ENCODE measurements around the gene ZBED3. TPM values are rescaled to one million over a fixed set of nuclear protein-coding genes. Genes with fewer than 3 reads are reported as not detected.

Gene ZBED3
- total RNA-seq, 1 experiment from 2014 or later, result 1.3 TPM

GRCh38 chr5:77086368-77086688 is 757 bp downstream of the ZBED3 start:
- peaks cover 24% of the 10 kb centered on the region for H3K4me1 ChIP-seq (ENCODE audit: insufficient read depth, low read length)
- H3K4me3 ChIP-seq (ENCODE audit: low read length), result peak overlapping the region; percentile 93
- H2AFZ ChIP-seq (ENCODE audit: low read length), result peak overlapping the region; percentile 98
- H3K36me3 ChIP-seq (ENCODE audit: low read depth, low read length), result no peaks in the 10 kb centered on the region
- intact Hi-C loops (cut with micrococcal nuclease), result loop anchor here (5.0 kb wide), 2 partner anchors 54 to 406 kb away; partner anchors contain the start of genes AGGF1 and WDR41
- no peaks in the 10 kb centered on the region for H3K27me3 ChIP-seq (ENCODE audit: low read length)
- H3K9ac ChIP-seq (ENCODE audit: low read length), result peak overlapping the region; percentile 87
- H3K9me3 ChIP-seq (ENCODE audit: low read length), result no peaks in the 10 kb centered on the region
- H3K79me2 ChIP-seq (ENCODE audit: low read length), result no peaks in the 10 kb centered on the region; the same call in 1 of the 2 replicates
- no peaks in the 10 kb centered on the region for H4K20me1 ChIP-seq (ENCODE audit: low read length)
- DNase-seq (no peak), ATAC-seq (no peak)
- no peaks in the 10 kb centered on the region for H3K9me2 ChIP-seq (replicated peaks; ENCODE audit: low read length)
- no peak for TF ChIP-seq EZH2 (IDR thresholded peaks at IDR 0.05; ENCODE audit: low read length, unreplicated experiment)
- TF ChIP-seq EZH2phosphoT487 (IDR thresholded peaks at IDR 0.05; ENCODE audit: borderline replicate concordance, low read length), result no peak
- TF ChIP-seq CTCF (conservative IDR thresholded peaks at IDR 0.05; ENCODE audit: low read depth, low read length), result no peak
- POLR2A ChIA-PET (ENCODE audit: unreplicated experiment), result no interaction called here
- peak overlapping the region; percentile 95 for H3K4me2 ChIP-seq (ENCODE audit: low read length)
- peak overlapping the region; percentile 77 for H3K27ac ChIP-seq (ENCODE audit: low read length)
- H3F3A ChIP-seq (ENCODE audit: low read length, unreplicated experiment), result no peaks in the 10 kb centered on the region
- BruUV-seq (replicated peaks), result no TSS peak
- CTCF ChIA-PET, result no interaction called here

- H3K4me3 ChIP-seq (ENCODE audit: low read length), result no peak overlapping the region
- intact Hi-C loops (cut with micrococcal nuclease), result no loop called here
- H3K9ac ChIP-seq (ENCODE audit: low read length), result no peak overlapping the region
- no peaks in the 10 kb centered on the region for H4K20me1 ChIP-seq (ENCODE audit: low read length)
- ATAC-seq, result no peak
- H3K27me3 ChIP-seq (ENCODE audit: low read length), result no peaks in the 10 kb centered on the region
- no TSS peak for BruUV-seq (replicated peaks)
- no peak overlapping the region for H2AFZ ChIP-seq (ENCODE audit: low read length)
- H3K9me3 ChIP-seq (ENCODE audit: low read length), result no peaks in the 10 kb centered on the region
- no peaks in the 10 kb centered on the region; the same call in 1 of the 2 replicates for H3K79me2 ChIP-seq (ENCODE audit: low read length)
- POLR2A ChIA-PET (ENCODE audit: unreplicated experiment), result no interaction called here
- no peak overlapping the region for H3K27ac ChIP-seq (ENCODE audit: low read length)
- CTCF ChIA-PET, result no interaction called here
- no peak for TF ChIP-seq EZH2phosphoT487 (IDR thresholded peaks at IDR 0.05; ENCODE audit: borderline replicate concordance, low read length)
- no peak for TF ChIP-seq CTCF (conservative IDR thresholded peaks at IDR 0.05; ENCODE audit: low read depth, low read length)
- no peak for TF ChIP-seq EZH2 (IDR thresholded peaks at IDR 0.05; ENCODE audit: low read length, unreplicated experiment)
- H3F3A ChIP-seq (ENCODE audit: low read length, unreplicated experiment), result no peaks in the 10 kb centered on the region
- DNase-seq, result no peak
- H3K4me1 ChIP-seq (ENCODE audit: insufficient read depth, low read length), result peaks cover 24% of the 10 kb centered on the region
- no peak overlapping the region for H3K4me2 ChIP-seq (ENCODE audit: low read length)
- H3K36me3 ChIP-seq (ENCODE audit: low read depth, low read length), result no peaks in the 10 kb centered on the region
- H3K9me2 ChIP-seq (replicated peaks; ENCODE audit: low read length), result no peaks in the 10 kb centered on the region
Observed at GRCh38 chr5:77083088-77083487, 4.0 kb downstream of the ZBED3 start.

- ATAC-seq (no peak), DNase-seq (no peak)
- ChIA-PET POLR2A (ENCODE audit: unreplicated experiment) (no interaction called here), CTCF (no interaction called here)
- H3K9ac ChIP-seq (ENCODE audit: low read length), result no peak overlapping the region
- H3K4me2 ChIP-seq (ENCODE audit: low read length), result no peak overlapping the region
- no peak overlapping the region for H3K4me3 ChIP-seq (ENCODE audit: low read length)
- no peaks in the 10 kb centered on the region for H3F3A ChIP-seq (ENCODE audit: low read length, unreplicated experiment)
- H2AFZ ChIP-seq (ENCODE audit: low read length), result no peak overlapping the region
- no TSS peak for BruUV-seq (replicated peaks)
- H3K4me1 ChIP-seq (ENCODE audit: insufficient read depth, low read length), result peaks cover 16% of the 10 kb centered on the region
- H3K27ac ChIP-seq (ENCODE audit: low read length), result no peak overlapping the region
- H3K79me2 ChIP-seq (ENCODE audit: low read length), result no peaks in the 10 kb centered on the region; the same call in 1 of the 2 replicates
- no peaks in the 10 kb centered on the region for H3K27me3 ChIP-seq (ENCODE audit: low read length)
- no peaks in the 10 kb centered on the region for H3K9me2 ChIP-seq (replicated peaks; ENCODE audit: low read length)
- no peak for TF ChIP-seq CTCF (conservative IDR thresholded peaks at IDR 0.05; ENCODE audit: low read depth, low read length)
- no peaks in the 10 kb centered on the region for H4K20me1 ChIP-seq (ENCODE audit: low read length)
- intact Hi-C loops (cut with micrococcal nuclease), result no loop called here
- no peaks in the 10 kb centered on the region for H3K9me3 ChIP-seq (ENCODE audit: low read length)
- no peaks in the 10 kb centered on the region for H3K36me3 ChIP-seq (ENCODE audit: low read depth, low read length)
Observed at GRCh38 chr5:77082280-77082679, 4.8 kb downstream of the ZBED3 start.

Measured in PC-3 (cell line).